Measurements from ENCODE around the gene RBFOX1. TPM values are rescaled to one million over a fixed set of nuclear protein-coding genes. Genes with fewer than 3 reads are reported as not detected.

The RBFOX1 gene
- total RNA-seq, 1 donor = not detected

GRCh38 chr16:7317982-7318381 lies 14.7 kb upstream of the RBFOX1 start:
- no peak for TF ChIP-seq CTCF (IDR thresholded peaks at IDR 0.05; ENCODE audit: insufficient read depth, low read depth, low read length)
- no peak for DNase-seq (ENCODE audit: low read depth)
- no peak overlapping the region for H3K4me3 ChIP-seq (ENCODE audit: low read depth, low read length)

- no peak for DNase-seq (ENCODE audit: low read depth)
- no peak overlapping the region for H3K4me3 ChIP-seq (ENCODE audit: low read depth, low read length)
- TF ChIP-seq CTCF (IDR thresholded peaks at IDR 0.05; ENCODE audit: insufficient read depth, low read depth, low read length) = no peak
Measured at GRCh38 chr16:7318686-7319085, 14.0 kb upstream of the RBFOX1 start.

GRCh38 chr16:7319514-7319913 lies 13.1 kb upstream of the RBFOX1 start:
- no peak overlapping the region for H3K4me3 ChIP-seq (ENCODE audit: low read depth, low read length)
- no peak for TF ChIP-seq CTCF (IDR thresholded peaks at IDR 0.05; ENCODE audit: insufficient read depth, low read depth, low read length)
- DNase-seq (ENCODE audit: low read depth) = no peak

- DNase-seq (ENCODE audit: low read depth) = no peak
- H3K4me3 ChIP-seq (ENCODE audit: low read depth, low read length) = no peak overlapping the region
- TF ChIP-seq CTCF (IDR thresholded peaks at IDR 0.05; ENCODE audit: insufficient read depth, low read depth, low read length) = no peak
Measured at GRCh38 chr16:7321661-7322060, 11.0 kb upstream of the RBFOX1 start.

- no peak for DNase-seq (ENCODE audit: low read depth)
- TF ChIP-seq CTCF (IDR thresholded peaks at IDR 0.05; ENCODE audit: insufficient read depth, low read depth, low read length) = no peak
- H3K4me3 ChIP-seq (ENCODE audit: low read depth, low read length) = no peak overlapping the region
Measured at GRCh38 chr16:7324321-7324720, 8.3 kb upstream of the RBFOX1 start.

GRCh38 chr16:7325834-7326233 lies 6.8 kb upstream of the RBFOX1 start:
- DNase-seq (ENCODE audit: low read depth) = no peak
- no peak for TF ChIP-seq CTCF (IDR thresholded peaks at IDR 0.05; ENCODE audit: insufficient read depth, low read depth, low read length)
- H3K4me3 ChIP-seq (ENCODE audit: low read depth, low read length) = no peak overlapping the region

GRCh38 chr16:7330709-7331108 lies 1.9 kb upstream of the RBFOX1 start:
- no peak for DNase-seq (ENCODE audit: low read depth)
- no peak overlapping the region for H3K4me3 ChIP-seq (ENCODE audit: low read depth, low read length)
- no peak for TF ChIP-seq CTCF (IDR thresholded peaks at IDR 0.05; ENCODE audit: insufficient read depth, low read depth, low read length)
